H1 (cell line): ENCODE results near the gene AFAP1L2. TPM values are rescaled to one million over a fixed set of nuclear protein-coding genes. Genes with fewer than 3 reads are reported as not detected.

Source experiments
- CTCF ChIA-PET: fragments of 300-600 bp; sonication (Branson Sonifier 250); formaldehyde crosslinking; loops from one replicate; lab custom pipeline; 2021; ENCODE audit not compliant: partially characterized antibody; lab: Charles Lee
- POLR2A ChIA-PET: fragments of 300-600 bp; sonication (Branson Sonifier 250); formaldehyde crosslinking; loops from one replicate; lab custom pipeline; 2021; ENCODE audit warnings: inconsistent platforms; ENCODE audit not compliant: partially characterized antibody; lab: Charles Lee
- DNase-seq, 2 experiments: peaks; one replicate each; pipeline versions ENCODE4 v3.0.0 to v3.0.0-alpha.2; 2010 to 2022; ENCODE audit warnings: low spot score in 2 of 2, low read depth in 1 of 2, mixed read lengths in 1 of 2
- FAIRE-seq: peaks from 2 replicates; lab custom pipeline; 2011; peaks lifted over from hg19 to GRCh38; lab: Jason Lieb, UNC
- H2AFZ ChIP-seq: 2 replicates; pipeline ENCODE4 v1.8.1; 2012; ENCODE audit warnings: low read length, inconsistent platforms
- H2AK5ac ChIP-seq: 2 replicates; pipeline ENCODE4 v1.6.1; 2013; ENCODE audit warnings: low read depth, low read length
- H2BK120ac ChIP-seq: replicated peaks from 2 replicates; pipeline ENCODE3; 2013; ENCODE audit warnings: low read depth, low read length, inconsistent platforms
- H2BK12ac ChIP-seq: 2 replicates; pipeline ENCODE4 v1.6.1; 2013; ENCODE audit warnings: low read depth, low read length
- H2BK15ac ChIP-seq: 2 replicates; pipeline ENCODE4 v1.6.1; 2013; ENCODE audit warnings: low read length
- H2BK20ac ChIP-seq: 2 replicates; pipeline ENCODE4 v1.6.1; 2013; ENCODE audit warnings: low read length
- H2BK5ac ChIP-seq: 2 replicates; pipeline ENCODE4 v1.6.1; 2013; ENCODE audit warnings: low read depth, low read length
- H3K14ac ChIP-seq: 2 replicates; pipeline ENCODE4 v1.6.1; 2013; ENCODE audit warnings: inconsistent platforms; ENCODE audit not compliant: insufficient read length
- H3K18ac ChIP-seq: 2 replicates; pipeline ENCODE4 v1.6.1; 2013; ENCODE audit warnings: low read length; ENCODE audit errors: extremely low read depth
- H3K23ac ChIP-seq: 2 replicates; pipeline ENCODE4 v1.6.1; 2013; ENCODE audit warnings: inconsistent platforms; ENCODE audit not compliant: insufficient read length
- H3K23me2 ChIP-seq: 2 replicates; pipeline ENCODE4 v1.6.1; 2013; ENCODE audit warnings: low read depth, low read length
- H3K27ac ChIP-seq: 2 replicates; pipeline ENCODE4 v1.6.1; 2011; ENCODE audit warnings: low read depth, low read length, inconsistent platforms
- H3K27me3 ChIP-seq, 4 experiments: replicated peaks in 1 of 4; 1 replicate in 1 of 4; 2 replicates in 3 of 4; pipeline versions ENCODE4 v1.6.1 to v1.8.1; 2011 to 2013; ENCODE audit warnings: low read length in 3 of 4, mild to moderate bottlenecking in 3 of 4, inconsistent platforms in 2 of 4, mixed read lengths in 2 of 4, moderate library complexity in 1 of 4; ENCODE audit not compliant: control insufficient read depth in 3 of 4, insufficient read depth in 3 of 4; ENCODE audit errors: extremely low read depth in 1 of 4
- H3K36me3 ChIP-seq, 4 experiments: 2 replicates each; pipeline versions ENCODE4 v1.6.1 to v1.8.1; 2011 to 2013; ENCODE audit warnings: mild to moderate bottlenecking in 4 of 4, low read length in 3 of 4, moderate library complexity in 2 of 4, control low read depth in 1 of 4, inconsistent platforms in 1 of 4; ENCODE audit not compliant: insufficient read depth in 4 of 4, control insufficient read depth in 2 of 4
- H3K4ac ChIP-seq: replicated peaks from 2 replicates; pipeline ENCODE3; 2013; ENCODE audit warnings: low read length, low read depth, mixed read lengths, inconsistent platforms; ENCODE audit not compliant: insufficient read length
- H3K4me1 ChIP-seq, 4 experiments: replicated peaks in 1 of 4; 1 replicate in 1 of 4; 2 replicates in 3 of 4; pipeline versions ENCODE4 v1.6.1 to v1.8.1; 2011 to 2013; ENCODE audit warnings: low read length in 3 of 4, inconsistent platforms in 2 of 4, mixed read lengths in 1 of 4; ENCODE audit not compliant: insufficient read depth in 4 of 4, control insufficient read depth in 3 of 4
- H3K4me2 ChIP-seq, 2 experiments: 2 replicates each; pipeline versions ENCODE4 v1.6.1 to v1.8.1; 2011 to 2013; ENCODE audit warnings: low read depth in 2 of 2, low read length in 2 of 2, control low read depth in 1 of 2, inconsistent platforms in 1 of 2, mild to moderate bottlenecking in 1 of 2; ENCODE audit not compliant: insufficient read depth in 1 of 2
- H3K4me3 ChIP-seq, 4 experiments: fragments of 200-600, 300-600 bp in 1 of 4; sonication (generic), shearing (Covaris generic), sonication (Bioruptor Twin) in 1 of 4; 2 replicates each; pipeline versions ENCODE4 v1.5.1 to v1.8.1; 2011 to 2016; ENCODE audit warnings: low read length in 4 of 4, low read depth in 3 of 4, control low read depth in 2 of 4, inconsistent platforms in 2 of 4, mild to moderate bottlenecking in 2 of 4, mixed read lengths in 1 of 4, moderate library complexity in 1 of 4; ENCODE audit not compliant: insufficient read depth in 2 of 4; ENCODE audit errors: extremely low read depth in 1 of 4
- H3K56ac ChIP-seq: replicated peaks from 2 replicates; pipeline ENCODE3; 2013; ENCODE audit warnings: low read depth, mild to moderate bottlenecking, mixed read lengths, low read length, inconsistent platforms; ENCODE audit not compliant: insufficient read length
- H3K79me1 ChIP-seq: 2 replicates; pipeline ENCODE4 v1.6.1; 2013; ENCODE audit warnings: low read depth, low read length, control low read depth
- H3K79me2 ChIP-seq, 2 experiments: 2 replicates each; pipeline versions ENCODE4 v1.6.1 to v1.8.1; 2012 to 2013; ENCODE audit warnings: low read length in 2 of 2, mild to moderate bottlenecking in 2 of 2, inconsistent platforms in 1 of 2; ENCODE audit not compliant: insufficient read depth in 2 of 2, control insufficient read depth in 1 of 2
- H3K9ac ChIP-seq, 4 experiments: replicated peaks in 1 of 4; 1 replicate in 1 of 4; 2 replicates in 3 of 4; pipeline versions ENCODE4 v1.6.1 to v1.8.1; 2011 to 2013; ENCODE audit warnings: low read depth in 3 of 4, low read length in 3 of 4, control low read depth in 2 of 4, mild to moderate bottlenecking in 2 of 4, moderate library complexity in 2 of 4, inconsistent platforms in 1 of 4; ENCODE audit errors: extremely low read depth in 1 of 4
- H3K9me3 ChIP-seq, 2 experiments: 2 replicates each; pipeline versions ENCODE4 v1.6.1 to v1.8.1; 2012 to 2013; ENCODE audit warnings: mild to moderate bottlenecking in 2 of 2, moderate library complexity in 2 of 2, control low read depth in 1 of 2, inconsistent platforms in 1 of 2, low read depth in 1 of 2, low read length in 1 of 2, mixed read lengths in 1 of 2; ENCODE audit not compliant: insufficient read depth in 2 of 2
- H4K20me1 ChIP-seq, 2 experiments: replicated peaks in 1 of 2; 2 replicates each; pipeline versions ENCODE3 to v1.8.1; 2011 to 2013; ENCODE audit warnings: inconsistent platforms in 2 of 2, low read length in 2 of 2, mild to moderate bottlenecking in 1 of 2; ENCODE audit not compliant: insufficient read depth in 2 of 2, control insufficient read depth in 1 of 2
- H4K5ac ChIP-seq: 2 replicates; pipeline ENCODE4 v1.6.1; 2013; ENCODE audit warnings: low read length, low read depth, mixed read lengths, inconsistent platforms; ENCODE audit not compliant: insufficient read length
- H4K8ac ChIP-seq: 2 replicates; pipeline ENCODE4 v1.8.0; 2013; ENCODE audit warnings: mild to moderate bottlenecking, moderate library complexity, low read length, inconsistent platforms; ENCODE audit not compliant: insufficient read depth; ENCODE audit errors: extremely low read depth
- H4K91ac ChIP-seq: replicated peaks from 2 replicates; pipeline ENCODE3; 2013; ENCODE audit warnings: low read length, mixed read lengths, inconsistent platforms; ENCODE audit not compliant: insufficient read length
- ASH2L ChIP-seq: fragments of 200-600, 300-600 bp; sonication (generic); IDR thresholded peaks from one replicate; pipeline ENCODE4 v1.7.1; 2017; ENCODE audit warnings: low read length
- BCL11A ChIP-seq, 2 experiments: IDR thresholded peaks; one replicate each; pipeline ENCODE4 v1.6.1; 2011; ENCODE audit warnings: low read depth in 2 of 2, low read length in 2 of 2, mild to moderate bottlenecking in 2 of 2
- EGR1 ChIP-seq: IDR thresholded peaks from 2 replicates; pipeline ENCODE4 v1.6.1; 2011; ENCODE audit warnings: low read depth, low read length, borderline replicate concordance
- EP300 ChIP-seq, 2 experiments: IDR thresholded peaks; 1 replicate in 1 of 2; 2 replicates in 1 of 2; pipeline ENCODE4 v1.6.1; 2011 to 2012; ENCODE audit warnings: low read depth in 2 of 2, low read length in 2 of 2, mild to moderate bottlenecking in 2 of 2, borderline replicate concordance in 1 of 2, inconsistent platforms in 1 of 2, moderate library complexity in 1 of 2
- EZH2 ChIP-seq: fragments of 200-600 bp; sonication (generic); IDR thresholded peaks from 2 replicates; pipeline ENCODE4 v1.7.1; 2012; ENCODE audit warnings: low read depth, mild to moderate bottlenecking, moderate library complexity, low read length, inconsistent platforms; ENCODE audit not compliant: severe bottlenecking
- JUND ChIP-seq: IDR thresholded peaks from 2 replicates; pipeline ENCODE4 v1.6.1; 2011; ENCODE audit warnings: mild to moderate bottlenecking, improper control_type of control experiment, low read length
- PHF8 ChIP-seq: fragments of 200-600 bp; sonication (generic); conservative IDR thresholded peaks from 2 replicates; pipeline ENCODE4 v1.7.1; 2012; ENCODE audit warnings: low read depth, mild to moderate bottlenecking, inconsistent platforms, low read length, moderate library complexity
- POLR2AphosphoS5 ChIP-seq: IDR thresholded peaks from 2 replicates; pipeline ENCODE4 v1.6.1; 2011; ENCODE audit warnings: low read depth, low read length
- RXRA ChIP-seq: IDR thresholded peaks from 2 replicates; pipeline ENCODE4 v1.6.1; 2011; ENCODE audit warnings: low read depth, mild to moderate bottlenecking, low read length, moderate library complexity; ENCODE audit not compliant: insufficient read depth
- SIX5 ChIP-seq: IDR thresholded peaks from 2 replicates; pipeline ENCODE4 v1.6.1; 2011; ENCODE audit warnings: mild to moderate bottlenecking, low read depth, low read length
- SRF ChIP-seq: IDR thresholded peaks from 2 replicates; pipeline ENCODE4 v1.6.1; 2011; ENCODE audit warnings: mild to moderate bottlenecking, low read depth, low read length, moderate library complexity
- SUZ12 ChIP-seq: fragments of 200-600 bp; sonication (generic); IDR thresholded peaks from 2 replicates; pipeline ENCODE4 v1.6.1; 2012; ENCODE audit warnings: mild to moderate bottlenecking, inconsistent platforms, low read length, moderate library complexity, mixed read lengths
- WGBS, 2 experiments: shearing (Covaris generic) in 1 of 2; methylation state at CpG; one replicate each; pipeline versions ENCODE4 v1.1.6 to v1.1.7; 2013 to 2015; ENCODE audit warnings: low lambda C conversion rate in 2 of 2, mixed read lengths in 2 of 2, inconsistent platforms in 1 of 2, low coverage in 1 of 2, missing lambda C conversion rate in 1 of 2; ENCODE audit not compliant: insufficient replicate concordance in 2 of 2, insufficient coverage in 1 of 2, insufficient read length in 1 of 2; ENCODE audit errors: extremely low coverage in 1 of 2, missing lambda C conversion rate in 1 of 2; 5-methylcytosine and 5-hydroxymethylcytosine counted together
- polyA plus RNA-seq, 7 experiments: library from polyadenylated mRNA; depleted of rRNA in 3 of 7; stranded (reverse) in 5 of 7; unstranded in 2 of 7; fragments of >200 nt in 5 of 7; fragments of 200-250 nt in 2 of 7; gene quantifications; 1 replicate in 5 of 7; 2 replicates in 1 of 7; 4 replicates in 1 of 7; pipeline versions ENCODE4 v1.2.1 to v1.2.3, GENCODE V29; 2011 to 2013; ENCODE audit warnings: missing spikeins in 2 of 7, mixed read lengths in 2 of 7
- total RNA-seq: library from RNA; stranded (reverse); fragmentation: NEBNext Ultra II Directional; extraction: Animal tissue kit (Norgen Biotek cat#: 25700); gene quantifications from 2 replicates; pipeline ENCODE4 v1.2.1, GENCODE V29; 2021
- TF ChIP-seq, protein P1 (sequence below): IDR thresholded peaks from 2 replicates; pipeline ENCODE4 v1.6.1; 2012; ENCODE audit warnings: inconsistent platforms

AFAP1L2 gene
- total and polyA plus RNA-seq, 2 of the 8 experiments (the other 6 are each of a cell fraction or from before 2014, with no cell fraction given): 3.9 to 6.4 TPM

DNA sequence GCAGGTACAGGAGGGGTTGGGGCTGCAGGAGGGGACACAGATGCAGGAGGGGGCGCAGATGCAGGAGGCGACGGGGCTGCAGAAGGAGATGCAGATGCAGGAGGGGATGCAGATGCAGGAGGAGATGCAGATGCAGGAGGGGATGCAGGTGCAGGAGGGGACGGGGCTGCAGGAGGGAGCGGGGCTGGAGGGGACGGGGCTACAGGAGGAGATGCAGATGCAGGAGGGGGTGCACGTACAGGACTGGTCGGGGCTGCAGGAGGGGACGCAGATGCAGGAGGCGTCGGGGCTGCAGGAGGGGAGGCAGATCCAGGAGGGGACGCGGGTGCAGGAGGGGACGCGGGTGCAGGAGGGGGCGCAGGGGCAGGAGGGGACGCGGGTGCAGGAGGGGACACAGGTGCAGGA lies 98.8 kb downstream of the AFAP1L2 start:
- H3K4me1 ChIP-seq: peaks cover 0 to 8% (median 2%) of the 10 kb centered on the region in 4 experiments; a peak in 4 of 7 replicates
- no peak overlapping the region for H3K9ac ChIP-seq
- H3K18ac ChIP-seq: no peak overlapping the region
- H3K9me3 ChIP-seq: no peaks in the 10 kb centered on the region
- FAIRE-seq: no peak
- peaks cover 4% of the 10 kb centered on the region; the same call in 1 of the 2 replicates for H3K23me2 ChIP-seq
- WGBS, 2 experiments: 100% methylated on average over 1 of the region's 18 CpGs; no CpG with 5 or more reads in 1 of the 2 experiments
- H2BK5ac ChIP-seq: no peak overlapping the region
- no peak overlapping the region for H2BK12ac ChIP-seq
- H2AFZ ChIP-seq: no peak overlapping the region; the same call in 1 of the 2 replicates
- peak overlapping the region in 2 of 4 experiments; percentile 38 to 78; a peak in 2 of 8 replicates for H3K4me3 ChIP-seq
- H4K91ac ChIP-seq: no peak overlapping the region
- no peak overlapping the region for H2BK20ac ChIP-seq
- no peak overlapping the region for H2BK15ac ChIP-seq
- H3K27ac ChIP-seq: no peak overlapping the region
- H2AK5ac ChIP-seq: no peak overlapping the region
- no peak overlapping the region for H3K56ac ChIP-seq
- H3K14ac ChIP-seq: no peak overlapping the region
- H3K4me2 ChIP-seq: peak overlapping the region in 1 of 2 experiments; percentile 58; a peak in 1 of 4 replicates
- H3K23ac ChIP-seq: no peak overlapping the region
- no peak for DNase-seq
- POLR2A ChIA-PET: no interaction called here
- no peak overlapping the region for H2BK120ac ChIP-seq
- H3K79me2 ChIP-seq: no peaks in the 10 kb centered on the region
- H3K79me1 ChIP-seq: no peaks in the 10 kb centered on the region
- CTCF ChIA-PET: interaction anchor here (2.2 to 8.8 kb wide), 6 partner anchors 15 to 149 kb away, joined by 10 to 269 read pairs (median 26); no protein-coding TSS in a partner anchor
- no peak overlapping the region for H4K8ac ChIP-seq
- no peaks in the 10 kb centered on the region for H3K36me3 ChIP-seq
- no peaks in the 10 kb centered on the region for H4K20me1 ChIP-seq
- no peak overlapping the region for H3K4ac ChIP-seq
- no peak overlapping the region for H4K5ac ChIP-seq
- no peaks in the 10 kb centered on the region for H3K27me3 ChIP-seq
- TF ChIP-seq ASH2L (no peak), SRF (no peak), EZH2 (no peak), POLR2AphosphoS5 (no peak), SUZ12 (no peak), EP300 (IDR thresholded peaks at IDR 0.05; ENCODE audit: borderline replicate concordance in 1 of 2, low read depth in 2 of 2, low read length in 2 of 2) (no peak), BCL11A (IDR thresholded peaks at IDR 0.05; ENCODE audit: low read depth in 2 of 2, low read length in 2 of 2) (no peak), JUND (no peak), EGR1 (no peak), SIX5 (no peak), PHF8 (no peak), RXRA (no peak)
- TF ChIP-seq, protein P1, sequence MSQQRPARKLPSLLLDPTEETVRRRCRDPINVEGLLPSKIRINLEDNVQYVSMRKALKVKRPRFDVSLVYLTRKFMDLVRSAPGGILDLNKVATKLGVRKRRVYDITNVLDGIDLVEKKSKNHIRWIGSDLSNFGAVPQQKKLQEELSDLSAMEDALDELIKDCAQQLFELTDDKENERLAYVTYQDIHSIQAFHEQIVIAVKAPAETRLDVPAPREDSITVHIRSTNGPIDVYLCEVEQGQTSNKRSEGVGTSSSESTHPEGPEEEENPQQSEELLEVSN: no peak
